Measurements from ENCODE around the gene EPO. TPM values are rescaled to one million over a fixed set of nuclear protein-coding genes. Genes with fewer than 3 reads are reported as not detected.

The EPO gene
- total RNA-seq, 3 donors from 2014 or later (not counting 1 experiment from before 2014, with no cell fraction given) = not detected

DNA sequence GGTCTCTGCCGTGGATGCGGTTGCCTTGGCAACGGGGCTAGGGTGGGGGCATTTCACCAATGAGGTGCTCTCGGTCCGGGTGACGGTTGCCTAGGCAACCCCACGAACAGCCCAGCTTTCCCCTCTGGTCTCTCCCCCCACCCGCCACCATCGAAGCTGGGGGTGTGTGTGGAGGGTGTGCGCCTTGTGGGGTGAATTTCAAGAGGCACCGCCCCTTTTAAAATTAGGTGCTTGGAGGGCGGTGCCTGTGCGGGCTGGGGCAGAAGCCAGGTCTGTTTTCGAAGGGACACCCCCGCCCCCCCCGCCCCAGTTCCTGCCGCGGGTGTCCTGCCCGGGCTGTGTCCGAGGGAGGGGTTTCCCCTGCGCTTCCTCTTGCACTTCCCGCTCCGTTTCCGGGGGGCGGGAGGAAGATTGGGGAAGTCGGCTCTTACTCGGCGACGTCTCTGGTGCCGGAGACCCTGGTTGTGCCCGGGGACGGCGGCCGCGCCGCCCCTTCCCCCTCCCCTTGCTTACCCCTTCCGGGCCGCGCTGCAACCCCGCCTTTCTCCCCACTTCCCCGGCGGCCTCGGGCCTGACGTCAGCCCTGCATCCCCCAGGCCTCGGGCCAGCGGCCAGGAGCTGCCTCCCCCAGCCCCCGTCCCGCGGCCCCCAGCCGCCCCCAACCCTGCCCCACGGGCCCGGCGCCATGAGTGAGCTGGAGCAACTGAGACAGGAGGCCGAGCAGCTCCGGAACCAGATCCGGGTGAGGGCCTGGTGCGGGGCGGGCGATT, 44.5 kb upstream of the EPO start:
- intact Hi-C loops (cut with micrococcal nuclease) = loop anchor here (2.0 to 10.0 kb wide), 2 partner anchors 89 to 571 kb away; partner anchors contain the start of genes AP4M1, FBXO24, LRCH4 and MCM7
- Mint-ChIP-seq H3K36me3 (no peaks in the 10 kb centered on the region), H3K27me3 (ENCODE audit: low read depth in 2 of 2) (no peaks in the 10 kb centered on the region), H3K4me1 (peaks cover 0 to 45% of the 10 kb centered on the region in 2 donors), H3K4me3 (peak overlapping the region; percentile 83), H3K27ac (peak overlapping the region; percentile 91 to 97), H3K9me3 (no peaks in the 10 kb centered on the region)
- peak overlapping the region; percentile 99 for H3K27ac ChIP-seq (ENCODE audit: low read length)
- H3K9me3 ChIP-seq (ENCODE audit: control insufficient read depth, insufficient read depth, low read length) = no peaks in the 10 kb centered on the region
- 4% methylated on average over 53 of the region's 59 CpGs for WGBS (ENCODE audit: insufficient coverage)
- no peak for TF ChIP-seq CTCF (IDR thresholded peaks at IDR 0.05)
- H3K4me3 ChIP-seq (ENCODE audit: low read length) = peak overlapping the region; percentile 99
- ATAC-seq = peak; percentile 65 to 74 (median 66)
- H3K27me3 ChIP-seq (ENCODE audit: control insufficient read depth, insufficient read depth, low read length) = no peaks in the 10 kb centered on the region
- H3K4me1 ChIP-seq (ENCODE audit: control insufficient read depth, insufficient read depth, low read length) = peaks cover 35% of the 10 kb centered on the region
- peak; percentile 85 to 96 for DNase-seq
- peaks cover 39% of the 10 kb centered on the region for H3K36me3 ChIP-seq (ENCODE audit: control insufficient read depth, insufficient read depth, low read length)

GRCh38 chr7:100676501-100677306, 43.6 kb upstream of the EPO start:
- intact Hi-C loops (cut with micrococcal nuclease) = loop anchor here (10.0 kb wide), 1 partner anchor 572 kb away; the partner anchor contains the start of genes AP4M1 and MCM7
- Mint-ChIP-seq H3K4me1 (peaks cover 0 to 52% of the 10 kb centered on the region in 2 donors), H3K4me3 (peak overlapping the region; percentile 85), H3K36me3 (no peaks in the 10 kb centered on the region), H3K9me3 (no peaks in the 10 kb centered on the region), H3K27ac (peak overlapping the region; percentile 91 to 97), H3K27me3 (ENCODE audit: low read depth in 2 of 2) (no peaks in the 10 kb centered on the region)
- no peak for TF ChIP-seq CTCF (IDR thresholded peaks at IDR 0.05)
- ATAC-seq (no peak), DNase-seq (peak in 1 of 2 donors; percentile 43)
- H3K27ac ChIP-seq (ENCODE audit: low read length) = peak overlapping the region; percentile 99
- H3K9me3 ChIP-seq (ENCODE audit: control insufficient read depth, insufficient read depth, low read length) = no peaks in the 10 kb centered on the region
- H3K27me3 ChIP-seq (ENCODE audit: control insufficient read depth, insufficient read depth, low read length) = no peaks in the 10 kb centered on the region
- peaks cover 42% of the 10 kb centered on the region for H3K4me1 ChIP-seq (ENCODE audit: control insufficient read depth, insufficient read depth, low read length)
- peaks cover 42% of the 10 kb centered on the region for H3K36me3 ChIP-seq (ENCODE audit: control insufficient read depth, insufficient read depth, low read length)
- H3K4me3 ChIP-seq (ENCODE audit: low read length) = no peak overlapping the region
- 90% methylated on average over 23 of the region's 23 CpGs for WGBS (ENCODE audit: insufficient coverage)

- WGBS (ENCODE audit: insufficient coverage) = 89% methylated on average over 35 of the region's 36 CpGs
- Histone ChIP-seq H3K36me3 (ENCODE audit: control insufficient read depth, insufficient read depth, low read length) (peaks cover 50% of the 10 kb centered on the region), H3K4me1 (ENCODE audit: control insufficient read depth, insufficient read depth, low read length) (peaks cover 41% of the 10 kb centered on the region), H3K4me3 (ENCODE audit: low read length) (no peak overlapping the region), H3K27me3 (ENCODE audit: control insufficient read depth, insufficient read depth, low read length) (no peaks in the 10 kb centered on the region), H3K27ac (ENCODE audit: low read length) (peak overlapping the region; percentile 28), H3K9me3 (ENCODE audit: control insufficient read depth, insufficient read depth, low read length) (no peaks in the 10 kb centered on the region)
- peaks cover 0 to 53% of the 10 kb centered on the region in 2 donors for H3K4me1 Mint-ChIP-seq
- no peak for TF ChIP-seq CTCF (IDR thresholded peaks at IDR 0.05)
- H3K27me3 Mint-ChIP-seq (ENCODE audit: low read depth in 2 of 2) = no peaks in the 10 kb centered on the region
- DNase-seq = no peak
- no peak for ATAC-seq
- H3K27ac Mint-ChIP-seq = peak overlapping the region; percentile 72 to 97
- H3K9me3 Mint-ChIP-seq = no peaks in the 10 kb centered on the region
- peak overlapping the region; percentile 53 for H3K4me3 Mint-ChIP-seq
- intact Hi-C loops (cut with micrococcal nuclease) = loop anchor here (10.0 kb wide), 1 partner anchor 573 kb away; the partner anchor contains the start of genes AP4M1 and MCM7
- H3K36me3 Mint-ChIP-seq = no peaks in the 10 kb centered on the region
Measured at GRCh38 chr7:100677308-100678267, 42.7 kb upstream of the EPO start.
